Neural progenitor cell (in vitro differentiated cells): ENCODE measurements around the gene SACS.

Experiments
- EZH2 ChIP-seq: fragments of 200-600 bp; sonication (generic); IDR thresholded peaks from 2 replicates; pipeline ENCODE4 v1.6.1; 2017; ENCODE audit warnings: antibody characterized with exemption, mild to moderate bottlenecking, moderate library complexity
- EZH2phosphoT487 ChIP-seq: fragments of 200-600 bp; sonication (generic); IDR thresholded peaks from 2 replicates; pipeline ENCODE4 v1.6.1; 2017; ENCODE audit warnings: antibody characterized with exemption
- TF ChIP-seq, protein P1 (sequence below): fragments of 200-600 bp; sonication (generic); IDR thresholded peaks from 2 replicates; pipeline ENCODE4 v1.5.1; 2017; ENCODE audit warnings: antibody characterized with exemption, mild to moderate bottlenecking

DNA sequence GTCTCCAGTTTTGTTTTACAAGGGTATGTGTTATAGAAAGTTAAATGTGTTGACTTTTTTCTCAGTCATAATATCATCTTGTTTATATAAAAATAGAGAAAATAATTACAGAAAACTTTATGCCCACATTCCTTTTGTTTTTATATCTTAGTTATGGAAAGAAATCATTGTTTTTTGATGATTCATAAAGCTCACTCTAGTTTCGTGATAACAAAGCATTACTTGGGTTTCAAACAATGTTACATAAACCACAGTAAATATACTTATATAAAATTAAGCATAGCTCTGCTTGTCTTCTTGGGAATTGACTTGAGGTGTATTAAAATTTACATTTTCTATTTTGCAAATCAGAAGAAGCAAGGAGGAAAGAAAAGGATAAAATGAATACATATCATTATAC, 140.9 kb downstream of the SACS start:
- TF ChIP-seq, protein P1, sequence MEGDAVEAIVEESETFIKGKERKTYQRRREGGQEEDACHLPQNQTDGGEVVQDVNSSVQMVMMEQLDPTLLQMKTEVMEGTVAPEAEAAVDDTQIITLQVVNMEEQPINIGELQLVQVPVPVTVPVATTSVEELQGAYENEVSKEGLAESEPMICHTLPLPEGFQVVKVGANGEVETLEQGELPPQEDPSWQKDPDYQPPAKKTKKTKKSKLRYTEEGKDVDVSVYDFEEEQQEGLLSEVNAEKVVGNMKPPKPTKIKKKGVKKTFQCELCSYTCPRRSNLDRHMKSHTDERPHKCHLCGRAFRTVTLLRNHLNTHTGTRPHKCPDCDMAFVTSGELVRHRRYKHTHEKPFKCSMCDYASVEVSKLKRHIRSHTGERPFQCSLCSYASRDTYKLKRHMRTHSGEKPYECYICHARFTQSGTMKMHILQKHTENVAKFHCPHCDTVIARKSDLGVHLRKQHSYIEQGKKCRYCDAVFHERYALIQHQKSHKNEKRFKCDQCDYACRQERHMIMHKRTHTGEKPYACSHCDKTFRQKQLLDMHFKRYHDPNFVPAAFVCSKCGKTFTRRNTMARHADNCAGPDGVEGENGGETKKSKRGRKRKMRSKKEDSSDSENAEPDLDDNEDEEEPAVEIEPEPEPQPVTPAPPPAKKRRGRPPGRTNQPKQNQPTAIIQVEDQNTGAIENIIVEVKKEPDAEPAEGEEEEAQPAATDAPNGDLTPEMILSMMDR, result no peak
- TF ChIP-seq EZH2 (no peak), EZH2phosphoT487 (no peak)
